ENCODE results near the gene ARNT2. TPM values are rescaled to one million over a fixed set of nuclear protein-coding genes. Genes with fewer than 3 reads are reported as not detected.

The ARNT2 gene
- polyA plus RNA-seq, 1 experiment, result 44.6 TPM

GRCh38 chr15:80480171-80480811 lies 76.1 kb downstream of the ARNT2 start:
- ChIA-PET POLR2A (interaction anchor here (0.6 to 1.6 kb wide), 6 partner anchors 9 to 69 kb away, joined by 3 to 10 read pairs (median 4); no protein-coding TSS in a partner anchor), CTCF (interaction anchor here (0.6 to 4.3 kb wide), 6 partner anchors 10 to 296 kb away, joined by 3 to 23 read pairs (median 4); no protein-coding TSS in a partner anchor)
- Histone ChIP-seq H3K27me3 (ENCODE audit: control insufficient read depth, insufficient read depth, low read length) (no peaks in the 10 kb centered on the region), H3K4me3 (ENCODE audit: low read depth, low read length) (peak overlapping the region; percentile 10; the same call in 1 of the 2 replicates), H3K36me3 (ENCODE audit: control insufficient read depth, insufficient read depth, low read length) (no peaks in the 10 kb centered on the region)
- DNase-seq (ENCODE audit: low read depth), result no peak
- no peak for TF ChIP-seq CTCF (IDR thresholded peaks at IDR 0.05; ENCODE audit: insufficient read depth, low read depth, low read length)

GRCh38 chr15:80480909-80481308 lies 76.7 kb downstream of the ARNT2 start:
- CTCF ChIA-PET, result interaction anchor here (0.5 to 4.3 kb wide), 5 partner anchors 10 to 295 kb away, joined by 3 to 23 read pairs (median 5); no protein-coding TSS in a partner anchor
- DNase-seq (ENCODE audit: low read depth), result peak; percentile 85
- Histone ChIP-seq H3K27me3 (ENCODE audit: control insufficient read depth, insufficient read depth, low read length) (no peaks in the 10 kb centered on the region), H3K36me3 (ENCODE audit: control insufficient read depth, insufficient read depth, low read length) (no peaks in the 10 kb centered on the region), H3K4me3 (ENCODE audit: low read depth, low read length) (peak overlapping the region; percentile 10; the same call in 1 of the 2 replicates)
- POLR2A ChIA-PET, result interaction anchor here (0.6 to 1.6 kb wide), 6 partner anchors 8 to 68 kb away, joined by 3 to 10 read pairs (median 4); no protein-coding TSS in a partner anchor
- no peak for TF ChIP-seq CTCF (IDR thresholded peaks at IDR 0.05; ENCODE audit: insufficient read depth, low read depth, low read length)

GRCh38 chr15:80482696-80483095 lies 78.5 kb downstream of the ARNT2 start:
- ChIA-PET POLR2A (interaction anchor here (0.6 kb wide), 1 partner anchor 1611 kb away, joined by 3 read pairs; no protein-coding TSS in a partner anchor), CTCF (interaction anchor here (0.6 to 4.3 kb wide), 5 partner anchors 18 to 1147 kb away, joined by 3 to 23 read pairs (median 3); no protein-coding TSS in a partner anchor)
- Histone ChIP-seq H3K4me3 (ENCODE audit: low read depth, low read length) (no peak overlapping the region), H3K27me3 (ENCODE audit: control insufficient read depth, insufficient read depth, low read length) (no peaks in the 10 kb centered on the region), H3K36me3 (ENCODE audit: control insufficient read depth, insufficient read depth, low read length) (no peaks in the 10 kb centered on the region)
- TF ChIP-seq CTCF (IDR thresholded peaks at IDR 0.05; ENCODE audit: insufficient read depth, low read depth, low read length), result no peak
- DNase-seq (ENCODE audit: low read depth), result no peak

- no peak for DNase-seq (ENCODE audit: low read depth)
- POLR2A ChIA-PET, result no interaction called here
- no peak for TF ChIP-seq CTCF (IDR thresholded peaks at IDR 0.05; ENCODE audit: insufficient read depth, low read depth, low read length)
- Histone ChIP-seq H3K4me3 (ENCODE audit: low read depth, low read length) (no peak overlapping the region), H3K36me3 (ENCODE audit: control insufficient read depth, insufficient read depth, low read length) (no peaks in the 10 kb centered on the region), H3K27me3 (ENCODE audit: control insufficient read depth, insufficient read depth, low read length) (no peaks in the 10 kb centered on the region)
- CTCF ChIA-PET, result interaction anchor here (0.8 to 2.2 kb wide), 2 partner anchors 293 to 294 kb away, joined by 3 to 7 read pairs; no protein-coding TSS in a partner anchor
Measured at GRCh38 chr15:80483725-80484161, 79.6 kb downstream of the ARNT2 start.

GRCh38 chr15:80484333-80484864 lies 80.2 kb downstream of the ARNT2 start:
- ChIA-PET CTCF (interaction anchor here (2.2 kb wide), 1 partner anchor 292 kb away, joined by 7 read pairs; no protein-coding TSS in a partner anchor), POLR2A (no interaction called here)
- no peaks in the 10 kb centered on the region for H3K36me3 ChIP-seq (ENCODE audit: control insufficient read depth, insufficient read depth, low read length)
- no peak for TF ChIP-seq CTCF (IDR thresholded peaks at IDR 0.05; ENCODE audit: insufficient read depth, low read depth, low read length)
- no peaks in the 10 kb centered on the region for H3K27me3 ChIP-seq (ENCODE audit: control insufficient read depth, insufficient read depth, low read length)
- no peak for DNase-seq (ENCODE audit: low read depth)
- H3K4me3 ChIP-seq (ENCODE audit: low read depth, low read length), result no peak overlapping the region

Data from BJ (cell line).